MM.1S (cell line): ENCODE measurements around the gene C12orf60.

ENCODE experiments used
- CTCF ChIP-seq: fragments of 300-600 bp; sonication (generic); IDR thresholded peaks from 2 replicates; pipeline ENCODE4 v1.5.1; 2016; ENCODE audit warnings: antibody characterized with exemption, low read length, mixed read lengths
- EZH2phosphoT487 ChIP-seq: fragments of 300-600 bp; sonication (generic); IDR thresholded peaks from 2 replicates; pipeline ENCODE4 v1.6.1; 2018; ENCODE audit warnings: antibody characterized with exemption, low read length

- TF ChIP-seq CTCF (no peak), EZH2phosphoT487 (no peak)
Measured at GRCh38 chr12:14842315-14842714, 38.8 kb downstream of the C12orf60 start.
